SK-N-SH (cell line): ENCODE data around the gene CRMP1. TPM values are rescaled to one million over a fixed set of nuclear protein-coding genes. Genes with fewer than 3 reads are reported as not detected.

Experiments
- CTCF ChIA-PET: fragments of 300-600, 350-600 bp; formaldehyde crosslinking; extraction: SDS; loops from one replicate; lab custom pipeline; 2021; lab: Yijun Ruan, JAX
- POLR2A ChIA-PET: fragments of 350-600 bp; sonication (Branson Sonifier 250); formaldehyde crosslinking; extraction: SDS; loops from one replicate; lab custom pipeline; 2020; ENCODE audit warnings: antibody characterized with exemption, inconsistent platforms; lab: Yijun Ruan, JAX
- DNase-seq: peaks from one replicate; pipeline ENCODE4 v3.0.0; 2012
- H2AFZ ChIP-seq: fragments of 200-600 bp; sonication (generic); 2 replicates; pipeline ENCODE4 v1.8.1; 2016; ENCODE audit warnings: antibody characterized with exemption, mild to moderate bottlenecking, low read depth
- H3F3A ChIP-seq: fragments of 200-600 bp; sonication (generic); replicated peaks from 2 replicates; pipeline ENCODE3; 2016; ENCODE audit warnings: antibody characterized with exemption, mild to moderate bottlenecking; ENCODE audit not compliant: insufficient read depth
- H3K27ac ChIP-seq, 2 experiments: fragments of 200-500 bp in 1 of 2; fragments of 200-600 bp in 1 of 2; sonication (Bioruptor generic) in 1 of 2; sonication (generic), shearing (Covaris generic) in 1 of 2; 2 replicates each; pipeline versions ENCODE4 v1.5.1 to v1.6.1; 2014 to 2016; ENCODE audit warnings: low read depth in 2 of 2, inconsistent platforms in 1 of 2, low read length in 1 of 2, mild to moderate bottlenecking in 1 of 2, mixed read lengths in 1 of 2
- H3K27me3 ChIP-seq: fragments of 200-600 bp; sonication (generic), shearing (Covaris generic); 2 replicates; pipeline ENCODE4 v1.6.1; 2016; ENCODE audit warnings: mixed run types; ENCODE audit not compliant: insufficient read depth
- H3K36me3 ChIP-seq, 2 experiments: fragments of 200-500 bp in 1 of 2; fragments of 200-600 bp in 1 of 2; sonication (Bioruptor generic) in 1 of 2; sonication (generic) in 1 of 2; replicated peaks in 1 of 2; 2 replicates each; pipeline versions ENCODE3 to v1.5.1; 2014 to 2016; ENCODE audit warnings: low read length in 1 of 2, mild to moderate bottlenecking in 1 of 2; ENCODE audit not compliant: insufficient read depth in 2 of 2, control insufficient read depth in 1 of 2
- H3K4me1 ChIP-seq, 2 experiments: fragments of 200-500 bp in 1 of 2; fragments of 200-600 bp in 1 of 2; sonication (Bioruptor generic) in 1 of 2; sonication (generic), shearing (Covaris generic) in 1 of 2; 2 replicates each; pipeline versions ENCODE4 v1.5.1 to v1.6.1; 2014 to 2016; ENCODE audit warnings: low read depth in 1 of 2, low read length in 1 of 2, mixed run types in 1 of 2; ENCODE audit not compliant: insufficient read depth in 2 of 2, control insufficient read depth in 1 of 2
- H3K4me2 ChIP-seq: fragments of 200-600 bp; sonication (generic), shearing (Covaris generic); 2 replicates; pipeline ENCODE4 v1.6.1; 2017; ENCODE audit warnings: mixed run types
- H3K4me3 ChIP-seq, 2 experiments: fragments of 200-500 bp in 1 of 2; fragments of 200-600 bp in 1 of 2; sonication (Bioruptor generic) in 1 of 2; sonication (generic), shearing (Covaris generic) in 1 of 2; 2 replicates each; pipeline versions ENCODE4 v1.5.1 to v1.8.1; 2014 to 2016; ENCODE audit warnings: low read depth in 2 of 2, inconsistent platforms in 1 of 2, low read length in 1 of 2, mild to moderate bottlenecking in 1 of 2, mixed read lengths in 1 of 2, moderate library complexity in 1 of 2
- H3K79me2 ChIP-seq: fragments of 200-600 bp; sonication (generic); 2 replicates; pipeline ENCODE4 v1.8.1; 2017; ENCODE audit warnings: mild to moderate bottlenecking; ENCODE audit not compliant: insufficient read depth
- H3K9ac ChIP-seq: fragments of 200-600 bp; sonication (generic); 2 replicates; pipeline ENCODE4 v1.6.1; 2017; ENCODE audit warnings: mixed run types
- H3K9me2 ChIP-seq: fragments of 200-600 bp; sonication (generic); 2 replicates; pipeline ENCODE4 v1.6.1; 2017; ENCODE audit warnings: mixed run types
- H3K9me3 ChIP-seq: fragments of 200-600 bp; sonication (generic); 2 replicates; pipeline ENCODE4 v1.6.1; 2017; ENCODE audit warnings: mixed run types, mild to moderate bottlenecking, moderate library complexity
- H4K20me1 ChIP-seq: fragments of 200-600 bp; sonication (generic); 2 replicates; pipeline ENCODE4 v1.6.1; 2017; ENCODE audit warnings: mild to moderate bottlenecking, mixed run types; ENCODE audit not compliant: insufficient read depth
- CHD2 ChIP-seq: fragments of 150-350 bp; IDR thresholded peaks from 2 replicates; pipeline ENCODE4 v1.6.1; 2018; ENCODE audit warnings: low read length; ENCODE audit not compliant: partially characterized antibody
- EP300 ChIP-seq, 2 experiments: IDR thresholded peaks; 2 replicates each; pipeline versions ENCODE4 v1.4.0 to v1.6.1; 2012; ENCODE audit warnings: borderline replicate concordance in 1 of 2, low read depth in 1 of 2, low read length in 1 of 2
- EZH2phosphoT487 ChIP-seq: fragments of 200-600 bp; sonication (generic); IDR thresholded peaks from 2 replicates; pipeline ENCODE4 v1.6.1; 2017; ENCODE audit warnings: low read depth, mixed run types, mild to moderate bottlenecking, antibody characterized with exemption, moderate library complexity, borderline replicate concordance
- FOXJ3 ChIP-seq: sonication (generic); formaldehyde crosslinking; IDR thresholded peaks from 2 replicates; pipeline ENCODE4 v1.5.1; 2020; ENCODE audit warnings: mild to moderate bottlenecking, missing genetic modification reagents
- FOXM1 ChIP-seq: IDR thresholded peaks from 2 replicates; pipeline ENCODE4 v1.4.0; 2012; ENCODE audit warnings: low read depth, mild to moderate bottlenecking
- GATA2 ChIP-seq: sonication (generic); formaldehyde crosslinking; IDR thresholded peaks from 2 replicates; pipeline ENCODE4 v1.5.0; 2020; ENCODE audit warnings: mild to moderate bottlenecking, missing genetic modification reagents
- JUND ChIP-seq: IDR thresholded peaks from 2 replicates; pipeline ENCODE4 v1.4.0; 2012
- NRF1 ChIP-seq: IDR thresholded peaks from 2 replicates; pipeline ENCODE4 v1.6.1; 2012; ENCODE audit warnings: low read depth, mild to moderate bottlenecking, low read length
- RAD21 ChIP-seq: IDR thresholded peaks from 2 replicates; pipeline ENCODE4 v1.6.1; 2012; ENCODE audit warnings: mild to moderate bottlenecking, low read length
- RFX5 ChIP-seq: IDR thresholded peaks from 2 replicates; pipeline ENCODE4 v1.6.1; 2012; ENCODE audit warnings: mild to moderate bottlenecking, improper control_type of control experiment, low read length
- SIN3A ChIP-seq: IDR thresholded peaks from 2 replicates; pipeline ENCODE4 v1.6.1; 2012; ENCODE audit warnings: low read depth, mild to moderate bottlenecking, low read length, moderate library complexity, borderline replicate concordance
- TAF1 ChIP-seq: IDR thresholded peaks from 2 replicates; pipeline ENCODE4 v1.6.1; 2012; ENCODE audit warnings: low read depth, mild to moderate bottlenecking, low read length, moderate library complexity, borderline replicate concordance
- TCF12 ChIP-seq: IDR thresholded peaks from 2 replicates; pipeline ENCODE4 v1.4.0; 2012
- TEAD4 ChIP-seq: IDR thresholded peaks from 2 replicates; pipeline ENCODE4 v1.4.0; 2012; ENCODE audit warnings: mild to moderate bottlenecking, borderline replicate concordance; ENCODE audit not compliant: insufficient read depth
- WGBS: methylation state at CpG from one replicate; pipeline ENCODE4 v1.1.6; 2017; ENCODE audit warnings: low lambda C conversion rate; 5-methylcytosine and 5-hydroxymethylcytosine counted together
- polyA plus RNA-seq, 3 experiments: library from polyadenylated mRNA; depleted of rRNA; stranded (reverse); fragments of >200 nt; gene quantifications; 2 replicates each; pipeline ENCODE4 v1.2.3, GENCODE V29; 2012
- TF ChIP-seq, protein P1 (sequence below): fragments of 150-350 bp; IDR thresholded peaks from 2 replicates; pipeline ENCODE4 v1.6.1; 2017; ENCODE audit warnings: antibody characterized with exemption, low read length, low read depth, borderline replicate concordance
- TF ChIP-seq, protein P2 (sequence below): IDR thresholded peaks from 2 replicates; pipeline ENCODE4; 2012
- TF ChIP-seq, protein P3 (sequence below): IDR thresholded peaks from 2 replicates; pipeline ENCODE4 v1.4.0; 2012; ENCODE audit warnings: low read depth
- TF ChIP-seq, protein P4 (sequence below): IDR thresholded peaks from 2 replicates; pipeline ENCODE4 v1.4.0; 2012; ENCODE audit warnings: low read depth, borderline replicate concordance

Gene CRMP1
- polyA plus RNA-seq, 1 of the 3 experiments (the other 2 are of a cell fraction) = 3.4 TPM

DNA sequence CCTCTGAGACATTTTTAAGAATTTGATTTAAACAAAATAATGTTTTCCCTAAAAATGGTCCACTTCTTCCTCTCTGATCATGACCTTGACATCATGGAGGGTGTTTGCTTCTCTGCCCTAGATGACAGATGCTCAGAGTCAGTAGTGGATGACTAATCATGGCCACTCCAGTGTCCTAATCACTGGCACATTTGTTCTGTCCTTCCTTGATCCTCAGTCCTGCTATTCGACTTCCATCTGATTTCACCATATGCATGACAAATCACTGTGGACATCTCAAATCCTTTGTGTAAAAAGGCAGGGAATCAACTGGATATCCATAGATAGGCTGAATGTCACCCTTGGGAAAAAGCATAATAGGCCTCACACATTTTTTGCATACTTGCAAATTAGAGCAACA, 9.0 kb downstream of the CRMP1 start:
- Histone ChIP-seq H3K4me2 (no peak overlapping the region), H3K9me3 (no peaks in the 10 kb centered on the region), H3F3A (no peaks in the 10 kb centered on the region), H3K79me2 (no peaks in the 10 kb centered on the region), H3K4me1 (peaks cover 0 to 25% of the 10 kb centered on the region in 2 experiments; a peak in 1 of 4 replicates), H3K4me3 (no peak overlapping the region)
- TF ChIP-seq, protein P1, sequence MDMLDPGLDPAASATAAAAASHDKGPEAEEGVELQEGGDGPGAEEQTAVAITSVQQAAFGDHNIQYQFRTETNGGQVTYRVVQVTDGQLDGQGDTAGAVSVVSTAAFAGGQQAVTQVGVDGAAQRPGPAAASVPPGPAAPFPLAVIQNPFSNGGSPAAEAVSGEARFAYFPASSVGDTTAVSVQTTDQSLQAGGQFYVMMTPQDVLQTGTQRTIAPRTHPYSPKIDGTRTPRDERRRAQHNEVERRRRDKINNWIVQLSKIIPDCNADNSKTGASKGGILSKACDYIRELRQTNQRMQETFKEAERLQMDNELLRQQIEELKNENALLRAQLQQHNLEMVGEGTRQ = no peak
- TF ChIP-seq RAD21 (no peak), EP300 (IDR thresholded peaks at IDR 0.05; ENCODE audit: borderline replicate concordance in 1 of 2, low read depth in 1 of 2, low read length in 1 of 2) (no peak), EZH2phosphoT487 (no peak), NRF1 (no peak), TAF1 (no peak), TEAD4 (no peak), JUND (no peak), SIN3A (no peak), TCF12 (no peak), RFX5 (no peak), FOXJ3 (CRISPR knock-in tag) (no peak), FOXM1 (no peak), CHD2 (no peak), GATA2 (CRISPR knock-in tag) (no peak)
- TF ChIP-seq, protein P2, sequence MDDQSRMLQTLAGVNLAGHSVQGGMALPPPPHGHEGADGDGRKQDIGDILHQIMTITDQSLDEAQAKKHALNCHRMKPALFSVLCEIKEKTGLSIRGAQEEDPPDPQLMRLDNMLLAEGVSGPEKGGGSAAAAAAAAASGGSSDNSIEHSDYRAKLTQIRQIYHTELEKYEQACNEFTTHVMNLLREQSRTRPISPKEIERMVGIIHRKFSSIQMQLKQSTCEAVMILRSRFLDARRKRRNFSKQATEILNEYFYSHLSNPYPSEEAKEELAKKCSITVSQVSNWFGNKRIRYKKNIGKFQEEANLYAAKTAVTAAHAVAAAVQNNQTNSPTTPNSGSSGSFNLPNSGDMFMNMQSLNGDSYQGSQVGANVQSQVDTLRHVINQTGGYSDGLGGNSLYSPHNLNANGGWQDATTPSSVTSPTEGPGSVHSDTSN = no peak
- TF ChIP-seq, protein P3, sequence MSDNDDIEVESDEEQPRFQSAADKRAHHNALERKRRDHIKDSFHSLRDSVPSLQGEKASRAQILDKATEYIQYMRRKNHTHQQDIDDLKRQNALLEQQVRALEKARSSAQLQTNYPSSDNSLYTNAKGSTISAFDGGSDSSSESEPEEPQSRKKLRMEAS = no peak
- TF ChIP-seq, protein P4, sequence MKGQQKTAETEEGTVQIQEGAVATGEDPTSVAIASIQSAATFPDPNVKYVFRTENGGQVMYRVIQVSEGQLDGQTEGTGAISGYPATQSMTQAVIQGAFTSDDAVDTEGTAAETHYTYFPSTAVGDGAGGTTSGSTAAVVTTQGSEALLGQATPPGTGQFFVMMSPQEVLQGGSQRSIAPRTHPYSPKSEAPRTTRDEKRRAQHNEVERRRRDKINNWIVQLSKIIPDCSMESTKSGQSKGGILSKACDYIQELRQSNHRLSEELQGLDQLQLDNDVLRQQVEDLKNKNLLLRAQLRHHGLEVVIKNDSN = no peak
- TF ChIP-seq, all 33 proteins: peak for 0
- DNase-seq = no peak
- no peak overlapping the region for H2AFZ ChIP-seq
- 10% methylated on average over 1 of the region's 1 CpG for WGBS
- no peaks in the 10 kb centered on the region for H3K36me3 ChIP-seq
- no peak overlapping the region for H3K27ac ChIP-seq
- 0 out of 2 replicates have a peak, but pooled peaks cover 1% of the 10 kb centered on the region for H3K27me3 ChIP-seq
- H3K9ac ChIP-seq = no peak overlapping the region
- no peaks in the 10 kb centered on the region; the same call in 1 of the 2 replicates for H4K20me1 ChIP-seq
- no peaks in the 10 kb centered on the region for H3K9me2 ChIP-seq
- POLR2A ChIA-PET = no interaction called here
- CTCF ChIA-PET = interaction anchor here (2.2 kb wide), 1 partner anchor 114 kb away, joined by 7 read pairs; no protein-coding TSS in a partner anchor
